ENCODE measurements around the gene UGT2A1.

Gene UGT2A1

DNA sequence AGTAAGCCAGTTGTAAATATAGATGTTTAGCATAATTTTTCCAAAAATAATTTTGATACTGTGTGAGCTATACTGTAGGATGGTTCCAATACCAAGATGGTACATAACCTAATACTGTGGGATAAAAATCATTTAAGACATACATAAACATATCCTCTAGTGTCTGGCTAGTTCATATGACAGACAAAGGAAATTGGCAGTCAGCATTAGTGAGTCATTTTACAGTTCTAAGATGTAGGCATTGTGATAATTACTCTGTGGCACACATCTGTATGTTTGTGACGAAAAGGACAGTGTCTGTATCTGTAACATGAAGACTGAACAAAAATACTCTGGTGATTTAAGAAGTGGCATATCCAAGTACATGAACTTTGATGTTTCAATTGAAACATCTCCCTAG is 63.2 kb downstream of the UGT2A1 start:
- DNase-seq (ENCODE audit: low spot score), result no peak

DNA sequence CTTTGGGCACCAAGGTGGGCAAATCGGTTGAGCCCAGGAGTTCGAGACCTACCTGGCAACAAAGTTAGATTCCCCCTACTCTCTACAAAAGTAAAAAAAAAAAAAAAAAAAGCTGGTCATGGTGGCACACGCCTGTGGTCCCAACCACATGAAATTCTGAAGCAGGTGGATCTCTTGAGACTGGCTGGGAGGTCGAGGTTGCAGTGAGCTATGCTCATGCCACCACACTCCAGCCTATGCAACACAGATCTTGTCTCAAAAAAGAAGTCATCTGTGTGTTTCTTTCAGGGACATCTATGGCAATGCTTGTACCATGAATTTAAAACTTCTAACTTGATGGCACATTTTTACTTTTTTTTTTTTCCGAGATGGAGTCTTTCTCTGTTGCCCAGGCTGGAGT is 68.9 kb downstream of the UGT2A1 start:
- DNase-seq (ENCODE audit: low spot score), result no peak

DNA sequence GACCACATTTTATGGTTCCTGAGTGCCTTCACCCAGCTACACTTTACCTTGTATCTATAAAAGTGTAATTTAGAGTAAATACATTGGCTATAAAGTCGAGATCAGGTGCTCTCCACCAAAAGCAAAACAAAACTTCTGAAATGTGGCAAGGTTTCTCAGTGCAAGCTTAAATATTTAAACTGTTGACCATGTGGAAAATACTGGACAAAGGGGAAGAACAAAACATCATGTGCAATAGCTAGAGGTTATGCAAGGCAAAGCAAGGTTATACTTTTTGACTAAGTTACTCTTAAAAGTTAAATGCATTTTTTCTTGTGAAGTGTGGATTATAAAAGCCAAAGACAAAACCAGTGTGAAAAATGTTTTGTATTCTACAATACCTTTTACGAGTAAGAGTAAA is 69.5 kb downstream of the UGT2A1 start:
- DNase-seq (ENCODE audit: low spot score), result no peak

DNA sequence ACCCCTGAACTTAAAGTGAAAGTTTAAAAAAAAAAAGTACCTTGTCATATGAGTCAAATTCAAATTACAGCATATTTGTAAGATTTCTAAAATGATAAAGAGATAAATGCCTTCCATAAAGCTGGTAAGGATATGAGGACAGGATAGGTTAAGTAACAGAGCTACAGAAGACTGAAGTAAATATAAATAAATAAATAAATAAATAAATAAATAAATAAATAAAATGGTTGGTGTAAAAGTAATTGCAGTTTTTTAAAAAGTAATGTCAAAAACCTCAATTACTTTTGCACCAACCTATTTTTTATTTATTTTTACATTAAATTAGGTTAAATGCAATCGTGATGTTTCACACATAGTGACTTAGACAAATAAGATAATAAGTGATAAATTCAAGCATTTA is 75.8 kb downstream of the UGT2A1 start:
- DNase-seq (ENCODE audit: low spot score), result no peak

DNA sequence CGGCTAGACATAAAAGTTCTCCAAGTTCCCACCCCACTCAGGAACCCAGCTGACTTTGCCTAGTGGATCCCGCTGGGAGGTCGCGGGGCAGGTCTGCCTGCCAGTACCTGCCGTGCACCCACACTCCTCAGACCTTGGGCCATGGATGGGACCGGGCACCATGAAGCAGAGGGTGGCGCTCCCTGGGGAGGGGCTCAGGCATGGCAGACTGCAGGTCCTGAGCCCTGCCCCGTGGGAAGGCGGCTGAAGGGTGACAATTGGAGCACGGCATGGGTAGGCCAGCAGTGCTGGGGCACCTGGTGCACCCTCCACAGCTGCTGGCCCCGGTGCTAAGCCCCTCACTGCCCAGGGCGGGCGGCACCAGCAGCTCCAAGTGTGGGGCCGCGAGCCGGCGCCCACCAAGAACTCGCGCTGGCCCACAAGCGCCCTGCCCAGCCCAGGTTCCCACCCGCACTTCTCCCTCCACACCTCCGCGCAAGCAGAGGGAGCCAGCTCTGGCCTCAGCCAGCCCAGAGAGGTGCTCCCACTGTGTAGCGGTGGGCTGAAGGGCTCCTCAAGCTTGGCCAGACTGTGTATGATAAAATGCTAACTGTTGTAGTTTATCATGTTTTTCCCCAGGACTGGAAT is 76.7 kb downstream of the UGT2A1 start:
- no peak for DNase-seq (ENCODE audit: low spot score)

DNA sequence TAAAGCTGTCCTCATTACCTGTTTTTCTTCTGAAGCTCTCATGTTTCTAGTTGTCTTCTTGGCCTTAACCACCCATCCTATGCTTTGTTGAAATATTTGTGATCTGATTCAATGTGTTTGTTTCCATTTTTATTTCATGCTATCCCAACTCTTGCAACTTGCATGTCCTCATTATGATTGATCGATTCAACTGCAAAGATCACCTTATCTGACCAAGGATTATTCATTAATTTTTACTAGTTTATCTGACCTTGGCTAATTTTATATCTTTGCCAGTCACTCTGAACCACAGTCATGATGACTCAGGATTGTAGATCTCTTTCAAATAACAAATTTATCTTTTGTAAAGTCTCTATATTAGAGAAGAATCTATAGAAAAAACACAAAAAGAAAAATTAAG is 84.3 kb downstream of the UGT2A1 start:
- no peak for DNase-seq (ENCODE audit: low spot score)

DNA sequence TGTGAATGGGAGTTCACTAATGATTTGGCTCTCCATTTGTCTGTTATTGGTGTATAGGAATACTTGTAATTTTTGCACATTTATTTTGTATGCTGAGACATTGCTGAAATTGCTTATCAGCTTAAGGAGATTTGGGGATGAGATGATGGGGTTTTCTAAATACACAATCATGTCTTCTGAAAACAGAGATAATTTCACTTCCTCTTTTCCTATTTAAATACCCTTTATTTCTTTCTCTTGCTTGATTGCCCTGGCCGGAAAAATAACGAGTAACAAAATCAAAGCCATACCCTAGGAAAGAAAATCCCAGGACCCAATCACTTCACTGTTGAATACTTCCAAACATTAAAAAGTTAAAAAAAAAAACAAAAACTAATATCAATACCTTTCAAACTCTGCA is 89.6 kb downstream of the UGT2A1 start:
- no peak for DNase-seq (ENCODE audit: low spot score)

DNA sequence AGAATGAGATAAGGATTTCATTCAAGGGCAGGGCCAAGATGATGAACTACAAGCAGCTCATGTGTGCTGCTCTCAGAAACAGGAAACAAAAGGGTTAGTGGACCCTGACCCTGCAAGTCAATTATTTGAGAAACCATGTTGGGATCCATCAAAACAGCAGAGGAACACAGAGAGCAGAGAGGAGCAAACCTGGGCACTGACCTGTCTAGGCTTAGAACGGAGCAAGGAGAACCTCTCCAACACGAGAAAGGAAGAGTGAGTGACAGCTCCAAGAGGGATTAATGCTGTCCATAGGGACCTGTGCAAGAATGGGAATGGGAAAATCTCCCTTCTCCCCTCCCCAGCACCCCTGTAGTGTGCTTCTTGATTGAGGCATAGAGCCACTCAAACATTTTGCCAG is 103.4 kb downstream of the UGT2A1 start:
- no peak for DNase-seq (ENCODE audit: low spot score)

DNA sequence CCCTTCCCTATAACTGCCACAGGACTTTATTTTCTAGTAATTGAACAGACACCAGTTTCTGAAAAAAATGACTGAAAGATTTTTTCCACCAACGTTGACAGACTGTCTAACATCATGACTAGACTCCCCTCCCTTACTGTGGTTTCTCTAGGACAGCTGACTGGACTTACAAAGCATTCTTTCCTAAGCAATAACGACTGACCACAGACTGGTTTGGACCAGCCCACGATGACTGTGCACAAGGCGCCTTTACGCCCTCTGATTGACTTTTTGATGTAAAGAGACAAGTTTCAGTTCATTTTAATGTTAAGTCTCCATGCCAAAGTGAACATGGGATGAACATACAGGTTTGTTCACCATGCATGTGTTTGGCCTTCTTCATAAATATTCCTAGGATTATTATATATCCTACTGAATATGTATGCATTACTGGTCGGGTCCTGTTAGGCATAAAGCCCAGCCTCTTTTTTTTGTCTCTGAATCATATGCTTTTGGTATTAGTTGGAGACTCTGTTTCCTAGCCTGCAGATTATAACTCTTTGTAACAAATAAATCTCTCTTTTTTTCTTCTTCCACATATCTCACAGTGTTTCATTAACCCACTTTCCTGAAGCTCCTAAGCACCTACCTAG is 106.8 kb downstream of the UGT2A1 start:
- DNase-seq (ENCODE audit: low spot score), result no peak
